K562 (cell line): ENCODE data around the gene PACC1. TPM values are rescaled to one million over a fixed set of nuclear protein-coding genes. Genes with fewer than 3 reads are reported as not detected.

Source experiments
- AFF1 ChIP-seq, 2 experiments: fragments of 450-650 bp; IDR thresholded peaks; 2 replicates each; pipeline ENCODE4 v1.6.1; 2018; ENCODE audit warnings: mild to moderate bottlenecking in 2 of 2, low read depth in 1 of 2; ENCODE audit not compliant: partially characterized antibody in 2 of 2
- ARID4B ChIP-seq: sonication (generic); formaldehyde crosslinking; IDR thresholded peaks from 2 replicates; pipeline ENCODE4 v1.8.0; 2022; ENCODE audit warnings: mild to moderate bottlenecking, missing genetic modification reagents
- ELF1 ChIP-seq: fragments of 200-800 bp; sonication (Bioruptor generic); IDR thresholded peaks from 2 replicates; pipeline ENCODE4 v1.6.1; 2016; ENCODE audit warnings: missing genetic modification characterization, missing compliant biosample characterization
- TBL1XR1 ChIP-seq, 2 experiments: IDR thresholded peaks; 2 replicates each; pipeline ENCODE4 v1.6.1; 2012; ENCODE audit warnings: improper control_type of control experiment in 2 of 2, low read length in 2 of 2, mild to moderate bottlenecking in 1 of 2
- ZNF695 ChIP-seq: fragments of 450-650 bp; formaldehyde crosslinking; IDR thresholded peaks from 2 replicates; pipeline ENCODE4 v1.4.0; 2020; ENCODE audit warnings: mild to moderate bottlenecking, moderate library complexity
- ZNF79 ChIP-seq: fragments of 250-450 bp; sonication (Bioruptor Pico); IDR thresholded peaks from 2 replicates; pipeline ENCODE4 v1.4.0; 2020; ENCODE audit warnings: low read depth, mild to moderate bottlenecking, moderate library complexity
- polyA plus RNA-seq, 8 experiments: library from polyadenylated mRNA; depleted of rRNA in 4 of 8; stranded (reverse) in 5 of 8; unstranded in 3 of 8; fragments of >200 nt; fragmentation: Nextera tagmentation in 2 of 8; fragmentation: Illumina TruSeq in 1 of 8; extraction: Ambion mirVana in 2 of 8; extraction: Trizol in 1 of 8; gene quantifications; 2 replicates each; pipeline versions ENCODE4 v1.2.1 to v1.2.3, GENCODE V29; 2011 to 2014; ENCODE audit warnings: inconsistent platforms in 1 of 8, missing spikeins in 1 of 8
- total RNA-seq, 7 experiments: library from RNA; depleted of rRNA in 6 of 7; stranded (reverse); fragments of >200 nt in 6 of 7; fragmentation: Illumina TruSeq in 2 of 7; extraction: Trizol in 2 of 7; gene quantifications; 2 replicates each; pipeline versions ENCODE4 v1.2.1 to v1.2.3, GENCODE V29; 2011 to 2021; ENCODE audit warnings: low replicate concordance in 1 of 7
- TF ChIP-seq, protein P1 (sequence below): sonication (generic); formaldehyde crosslinking; IDR thresholded peaks from 2 replicates; pipeline ENCODE4 v1.8.1; 2023; ENCODE audit warnings: mild to moderate bottlenecking, missing genetic modification reagents

PACC1 gene
- total and polyA plus RNA-seq, 9 of the 15 experiments (the other 6 are each of a cell fraction or from before 2014, with no cell fraction given) = 7.1 to 19.3 (median 14.9) TPM

GRCh38 chr1:212430955-212431394, 16.3 kb upstream of the PACC1 start (continued):
- TF ChIP-seq, protein P1, sequence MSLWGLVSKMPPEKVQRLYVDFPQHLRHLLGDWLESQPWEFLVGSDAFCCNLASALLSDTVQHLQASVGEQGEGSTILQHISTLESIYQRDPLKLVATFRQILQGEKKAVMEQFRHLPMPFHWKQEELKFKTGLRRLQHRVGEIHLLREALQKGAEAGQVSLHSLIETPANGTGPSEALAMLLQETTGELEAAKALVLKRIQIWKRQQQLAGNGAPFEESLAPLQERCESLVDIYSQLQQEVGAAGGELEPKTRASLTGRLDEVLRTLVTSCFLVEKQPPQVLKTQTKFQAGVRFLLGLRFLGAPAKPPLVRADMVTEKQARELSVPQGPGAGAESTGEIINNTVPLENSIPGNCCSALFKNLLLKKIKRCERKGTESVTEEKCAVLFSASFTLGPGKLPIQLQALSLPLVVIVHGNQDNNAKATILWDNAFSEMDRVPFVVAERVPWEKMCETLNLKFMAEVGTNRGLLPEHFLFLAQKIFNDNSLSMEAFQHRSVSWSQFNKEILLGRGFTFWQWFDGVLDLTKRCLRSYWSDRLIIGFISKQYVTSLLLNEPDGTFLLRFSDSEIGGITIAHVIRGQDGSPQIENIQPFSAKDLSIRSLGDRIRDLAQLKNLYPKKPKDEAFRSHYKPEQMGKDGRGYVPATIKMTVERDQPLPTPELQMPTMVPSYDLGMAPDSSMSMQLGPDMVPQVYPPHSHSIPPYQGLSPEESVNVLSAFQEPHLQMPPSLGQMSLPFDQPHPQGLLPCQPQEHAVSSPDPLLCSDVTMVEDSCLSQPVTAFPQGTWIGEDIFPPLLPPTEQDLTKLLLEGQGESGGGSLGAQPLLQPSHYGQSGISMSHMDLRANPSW (CRISPR knock-in tag) = no peak
- no peak for TF ChIP-seq TBL1XR1 (IDR thresholded peaks at IDR 0.05; ENCODE audit: low read length in 2 of 2)
- TF ChIP-seq ZNF695 = no peak
- TF ChIP-seq ELF1 (tag) = no peak
- TF ChIP-seq ZNF79 (CRISPR knock-in tag) = peak; percentile 92
- TF ChIP-seq ARID4B (CRISPR knock-in tag) = 0 out of 2 replicates have a peak, but pooled peaks have one; percentile 3
- no peak for TF ChIP-seq AFF1 (IDR thresholded peaks at IDR 0.05; ENCODE audit: low read depth in 1 of 2, partially characterized antibody in 2 of 2)
